H1 (cell line): Measurements from ENCODE around the gene GALNT4.

ENCODE experiments used
- ASH2L ChIP-seq: fragments of 200-600, 300-600 bp; sonication (generic); IDR thresholded peaks from one replicate; pipeline ENCODE4 v1.7.1; 2017; ENCODE audit warnings: low read length
- ATF3 ChIP-seq: IDR thresholded peaks from 2 replicates; pipeline ENCODE4 v1.6.1; 2011; ENCODE audit warnings: low read depth, mild to moderate bottlenecking, low read length; ENCODE audit not compliant: insufficient read depth
- CTCF ChIP-seq, 3 experiments: IDR thresholded peaks; 1 replicate in 2 of 3; 2 replicates in 1 of 3; pipeline versions ENCODE4 v1.5.1 to v1.6.1; 2011; ENCODE audit warnings: low read length in 3 of 3, mild to moderate bottlenecking in 3 of 3, inconsistent platforms in 2 of 3, low read depth in 1 of 3, moderate library complexity in 1 of 3; ENCODE audit not compliant: insufficient read depth in 1 of 3; ENCODE audit errors: control extremely low read depth in 1 of 3
- GABPA ChIP-seq: IDR thresholded peaks from 2 replicates; pipeline ENCODE4 v1.6.1; 2011; ENCODE audit warnings: mild to moderate bottlenecking, low read length, moderate library complexity, borderline replicate concordance; ENCODE audit not compliant: insufficient read depth
- POLR2A ChIP-seq, 2 experiments: IDR thresholded peaks; 1 replicate in 1 of 2; 2 replicates in 1 of 2; pipeline ENCODE4 v1.6.1; 2011; ENCODE audit warnings: low read depth in 2 of 2, low read length in 2 of 2, mild to moderate bottlenecking in 2 of 2; ENCODE audit errors: control extremely low read depth in 1 of 2
- SP1 ChIP-seq: IDR thresholded peaks from 2 replicates; pipeline ENCODE4 v1.6.1; 2011; ENCODE audit warnings: low read depth, low read length
- TAF1 ChIP-seq: IDR thresholded peaks from 2 replicates; pipeline ENCODE4 v1.6.1; 2011; ENCODE audit warnings: mild to moderate bottlenecking, low read depth, low read length
- TF ChIP-seq, protein P1 (sequence below): IDR thresholded peaks from 2 replicates; pipeline ENCODE4 v1.6.1; 2011; ENCODE audit warnings: low read length, improper control_type of control experiment

DNA sequence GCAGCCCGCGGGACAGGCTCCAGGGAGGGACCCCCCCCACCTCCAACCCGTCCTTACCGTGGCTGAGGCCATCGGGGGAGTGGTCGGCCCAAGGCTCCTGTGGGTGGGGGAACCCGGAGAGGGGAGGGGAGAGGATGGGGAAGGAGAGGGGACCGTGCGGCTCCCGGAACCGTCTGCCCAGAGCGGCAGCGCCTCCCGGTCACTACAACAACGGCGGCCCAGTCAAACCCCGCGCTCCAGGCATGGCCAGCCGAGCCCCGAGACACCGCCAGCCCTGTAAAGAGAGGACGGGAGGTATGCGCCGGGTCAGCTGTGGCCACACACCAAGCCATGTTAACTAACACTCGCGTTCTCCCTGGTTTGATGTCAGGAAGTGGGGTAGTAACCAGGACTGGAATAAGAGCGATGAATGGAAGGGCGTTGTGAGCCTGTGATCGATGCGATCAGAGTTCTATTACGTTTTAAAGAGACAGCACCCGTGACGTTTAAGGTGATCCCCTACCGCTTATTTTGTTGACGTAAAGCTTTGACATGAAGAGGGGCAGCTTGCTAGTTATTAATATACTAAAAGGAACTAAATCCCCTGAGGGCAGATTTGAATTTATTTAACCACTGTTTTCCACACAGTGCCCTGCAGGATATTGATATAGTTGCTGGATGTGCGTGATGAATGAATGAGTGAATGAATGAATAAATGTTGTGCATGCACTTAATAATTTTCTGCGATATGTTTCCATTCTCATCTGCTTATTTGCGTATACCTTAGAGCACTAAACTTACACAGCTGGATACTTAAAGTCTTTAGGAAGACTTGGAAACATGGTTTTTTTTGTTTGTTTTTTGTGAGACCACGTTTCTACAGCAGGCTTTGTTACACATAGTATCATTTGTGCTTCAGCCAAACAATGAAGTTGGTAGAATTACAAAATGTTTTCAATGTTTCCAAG, 1.5 kb upstream of the GALNT4 start, which contains the start of gene POC1B:
- no peak for TF ChIP-seq CTCF (IDR thresholded peaks at IDR 0.05; ENCODE audit: control extremely low read depth in 1 of 3, insufficient read depth in 1 of 3, low read depth in 1 of 3, low read length in 3 of 3)
- TF ChIP-seq ATF3: no peak
- peak; percentile 97 for TF ChIP-seq ASH2L
- TF ChIP-seq GABPA: no peak
- TF ChIP-seq, protein P1, sequence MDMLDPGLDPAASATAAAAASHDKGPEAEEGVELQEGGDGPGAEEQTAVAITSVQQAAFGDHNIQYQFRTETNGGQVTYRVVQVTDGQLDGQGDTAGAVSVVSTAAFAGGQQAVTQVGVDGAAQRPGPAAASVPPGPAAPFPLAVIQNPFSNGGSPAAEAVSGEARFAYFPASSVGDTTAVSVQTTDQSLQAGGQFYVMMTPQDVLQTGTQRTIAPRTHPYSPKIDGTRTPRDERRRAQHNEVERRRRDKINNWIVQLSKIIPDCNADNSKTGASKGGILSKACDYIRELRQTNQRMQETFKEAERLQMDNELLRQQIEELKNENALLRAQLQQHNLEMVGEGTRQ: no peak
- no peak for TF ChIP-seq POLR2A (IDR thresholded peaks at IDR 0.05; ENCODE audit: control extremely low read depth in 1 of 2, low read depth in 2 of 2, low read length in 2 of 2)
- TF ChIP-seq SP1: peak; percentile 77; the same call in 1 of the 2 replicates
- TF ChIP-seq TAF1: peak; percentile 63
